Measurements from ENCODE around the gene CNTNAP4. TPM values are rescaled to one million over a fixed set of nuclear protein-coding genes. Genes with fewer than 3 reads are reported as not detected.

CNTNAP4 gene
- total RNA-seq, 2 donors from 2014 or later = not detected

DNA sequence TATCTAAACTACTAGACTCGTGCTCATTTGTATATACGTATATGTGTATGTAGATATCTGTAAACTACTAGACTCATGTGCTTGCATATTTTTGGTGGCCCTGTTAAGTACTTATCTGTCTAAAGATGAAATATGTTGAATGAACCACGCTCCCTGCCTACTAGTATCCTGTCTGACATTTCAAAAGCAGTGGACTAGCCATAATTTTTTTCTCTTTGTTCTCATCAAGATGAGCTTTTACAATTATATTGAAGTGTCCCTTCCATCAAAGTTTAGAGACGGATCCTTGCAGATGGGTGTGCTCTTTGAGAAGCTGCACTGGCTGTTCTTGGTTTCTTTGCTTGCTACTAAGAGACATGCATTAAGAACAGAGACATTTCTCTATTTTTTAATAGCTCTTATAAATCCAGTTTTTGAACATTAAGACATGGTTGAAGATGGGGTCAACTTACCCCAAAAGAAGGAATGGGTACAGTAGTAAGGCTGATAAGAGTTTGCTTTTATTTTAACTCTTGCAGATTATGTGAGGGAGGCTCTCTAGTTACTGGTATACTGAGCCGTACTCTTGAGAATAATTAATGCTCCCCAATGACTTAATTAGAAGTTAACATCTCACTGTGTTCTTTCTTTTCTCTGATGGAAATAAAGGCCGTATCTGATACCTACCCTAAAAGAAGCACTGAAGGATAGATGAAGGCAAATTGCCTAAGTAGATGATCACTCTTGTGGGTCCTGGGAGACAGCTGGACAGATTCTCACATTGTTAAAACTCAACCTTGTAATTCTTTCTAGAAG, 3.4 kb downstream of the CNTNAP4 start:
- intact Hi-C loops (cut with DNase I) = no loop called here
- H3K4me1 ChIP-seq = no peaks in the 10 kb centered on the region
- ATAC-seq (no peak), DNase-seq (no peak)
- no peaks in the 10 kb centered on the region for H3K36me3 ChIP-seq (replicated peaks in 1 of 2; ENCODE audit: insufficient read depth in 1 of 2, low read depth in 2 of 2)
- H3K4me3 ChIP-seq = no peak overlapping the region
- TF ChIP-seq, protein P1, sequence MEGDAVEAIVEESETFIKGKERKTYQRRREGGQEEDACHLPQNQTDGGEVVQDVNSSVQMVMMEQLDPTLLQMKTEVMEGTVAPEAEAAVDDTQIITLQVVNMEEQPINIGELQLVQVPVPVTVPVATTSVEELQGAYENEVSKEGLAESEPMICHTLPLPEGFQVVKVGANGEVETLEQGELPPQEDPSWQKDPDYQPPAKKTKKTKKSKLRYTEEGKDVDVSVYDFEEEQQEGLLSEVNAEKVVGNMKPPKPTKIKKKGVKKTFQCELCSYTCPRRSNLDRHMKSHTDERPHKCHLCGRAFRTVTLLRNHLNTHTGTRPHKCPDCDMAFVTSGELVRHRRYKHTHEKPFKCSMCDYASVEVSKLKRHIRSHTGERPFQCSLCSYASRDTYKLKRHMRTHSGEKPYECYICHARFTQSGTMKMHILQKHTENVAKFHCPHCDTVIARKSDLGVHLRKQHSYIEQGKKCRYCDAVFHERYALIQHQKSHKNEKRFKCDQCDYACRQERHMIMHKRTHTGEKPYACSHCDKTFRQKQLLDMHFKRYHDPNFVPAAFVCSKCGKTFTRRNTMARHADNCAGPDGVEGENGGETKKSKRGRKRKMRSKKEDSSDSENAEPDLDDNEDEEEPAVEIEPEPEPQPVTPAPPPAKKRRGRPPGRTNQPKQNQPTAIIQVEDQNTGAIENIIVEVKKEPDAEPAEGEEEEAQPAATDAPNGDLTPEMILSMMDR (IDR thresholded peaks at IDR 0.05) = no peak
- no peak for TF ChIP-seq POLR2A (IDR thresholded peaks at IDR 0.05)
- peaks cover 0 to 3% of the 10 kb centered on the region in 2 donors for H3K27me3 ChIP-seq
- WGBS, 2 donors = 80 to 83% methylated on average over 6 of the region's 6 CpGs
- no peaks in the 10 kb centered on the region for H3K9me3 ChIP-seq
- no peak overlapping the region for H3K27ac ChIP-seq

DNA sequence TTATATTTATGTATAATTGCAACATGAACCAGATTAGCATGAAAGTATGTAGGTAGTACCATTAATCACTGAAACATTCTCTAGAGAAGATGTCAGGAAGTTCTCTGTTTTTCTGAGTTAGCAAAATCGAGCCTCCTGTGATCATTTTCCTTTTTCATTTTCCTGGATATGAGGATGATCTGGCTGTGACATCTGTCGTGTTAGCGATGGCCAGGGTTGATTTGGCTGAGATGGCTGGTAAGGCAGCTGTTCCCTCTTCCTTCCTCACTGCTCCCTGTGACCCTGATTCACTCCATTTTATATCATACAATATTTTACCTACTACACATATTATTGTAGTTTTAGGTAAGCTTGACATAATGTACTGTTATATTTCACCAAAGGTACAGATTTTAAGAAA, 10.3 kb downstream of the CNTNAP4 start:
- WGBS, 2 donors = 53 to 54% methylated on average over 3 of the region's 3 CpGs
- Histone ChIP-seq H3K36me3 (replicated peaks in 1 of 2; ENCODE audit: insufficient read depth in 1 of 2, low read depth in 2 of 2) (no peaks in the 10 kb centered on the region), H3K4me1 (no peaks in the 10 kb centered on the region), H3K27me3 (no peaks in the 10 kb centered on the region), H3K9me3 (no peaks in the 10 kb centered on the region), H3K4me3 (no peak overlapping the region), H3K27ac (no peak overlapping the region)
- no peak for TF ChIP-seq POLR2A (IDR thresholded peaks at IDR 0.05)
- TF ChIP-seq, protein P1 (IDR thresholded peaks at IDR 0.05) = no peak
- ATAC-seq (no peak), DNase-seq (no peak)
- intact Hi-C loops (cut with DNase I) = no loop called here

DNA sequence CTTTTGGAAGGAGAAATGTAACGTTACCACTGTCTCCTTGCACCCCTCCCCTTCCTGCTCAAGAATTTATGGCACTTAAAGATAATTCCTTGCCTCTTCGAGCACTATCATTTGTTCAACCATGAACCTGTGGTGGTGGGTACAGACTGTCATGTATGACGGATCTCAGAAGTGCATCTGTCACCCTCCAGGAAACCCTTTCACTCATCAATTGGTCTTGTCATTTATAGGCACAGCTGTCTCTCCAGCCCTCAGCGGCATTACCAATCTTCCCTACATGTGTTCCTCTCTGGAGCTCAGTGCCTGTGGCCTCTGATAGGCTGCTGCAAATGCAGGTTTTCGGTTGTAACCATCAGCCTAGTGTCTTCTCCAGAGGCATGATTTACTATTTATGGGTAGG, 15.0 kb downstream of the CNTNAP4 start:
- DNase-seq (no peak), ATAC-seq (no peak)
- Histone ChIP-seq H3K27ac (no peak overlapping the region), H3K4me3 (no peak overlapping the region), H3K36me3 (replicated peaks in 1 of 2; ENCODE audit: insufficient read depth in 1 of 2, low read depth in 2 of 2) (no peaks in the 10 kb centered on the region), H3K4me1 (no peaks in the 10 kb centered on the region), H3K9me3 (no peaks in the 10 kb centered on the region), H3K27me3 (no peaks in the 10 kb centered on the region)
- TF ChIP-seq POLR2A (IDR thresholded peaks at IDR 0.05) = no peak
- TF ChIP-seq, protein P1 (IDR thresholded peaks at IDR 0.05) = no peak
- intact Hi-C loops (cut with DNase I) = no loop called here
- 68 to 78% methylated on average over 5 of the region's 5 CpGs for WGBS, 2 donors

DNA sequence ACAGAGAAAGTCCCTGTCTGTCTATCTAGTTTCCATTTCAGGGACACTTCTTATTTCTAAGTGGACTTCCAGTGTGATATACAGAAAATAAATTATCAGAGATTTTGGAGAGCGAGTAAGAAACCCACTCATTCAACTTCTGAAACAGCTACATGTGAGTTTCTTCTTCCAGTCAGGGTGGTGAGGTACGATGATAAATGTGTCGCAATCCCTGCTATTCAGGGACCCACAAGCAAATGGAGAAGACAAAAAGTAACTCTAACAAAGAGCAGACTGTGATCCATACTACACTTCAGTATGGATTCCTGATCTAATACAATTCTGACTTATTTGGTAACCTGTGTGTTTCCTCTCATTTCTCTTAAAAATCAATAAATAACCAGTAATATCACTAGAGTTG, 16.8 kb downstream of the CNTNAP4 start:
- no peaks in the 10 kb centered on the region for H3K9me3 ChIP-seq
- intact Hi-C loops (cut with DNase I) = no loop called here
- ATAC-seq (no peak), DNase-seq (no peak)
- TF ChIP-seq, protein P1 (IDR thresholded peaks at IDR 0.05) = no peak
- no peak for TF ChIP-seq POLR2A (IDR thresholded peaks at IDR 0.05)
- no peak overlapping the region for H3K4me3 ChIP-seq
- H3K36me3 ChIP-seq (replicated peaks in 1 of 2; ENCODE audit: insufficient read depth in 1 of 2, low read depth in 2 of 2) = no peaks in the 10 kb centered on the region
- no peaks in the 10 kb centered on the region for H3K4me1 ChIP-seq
- H3K27me3 ChIP-seq = no peaks in the 10 kb centered on the region
- 82 to 84% methylated on average over 3 of the region's 3 CpGs for WGBS, 2 donors
- no peak overlapping the region for H3K27ac ChIP-seq

Measured in body of pancreas (tissue), 4 donors.